HG03432 (cell line): ENCODE results near the gene C10orf53.
"Not testable (repeated sequence)": the region's sequence is repeated elsewhere in the genome, so short reads cannot be mapped to it uniquely, and the experiment has no call there.

ENCODE experiments used
- ATAC-seq: cut with Tn5 transposase; IDR thresholded peaks from one replicate; pipeline ENCODE4 v1.9.1; 2021; ENCODE audit warnings: mild to moderate bottlenecking, moderate library complexity; ENCODE audit not compliant: unreplicated experiment

The C10orf53 gene

DNA sequence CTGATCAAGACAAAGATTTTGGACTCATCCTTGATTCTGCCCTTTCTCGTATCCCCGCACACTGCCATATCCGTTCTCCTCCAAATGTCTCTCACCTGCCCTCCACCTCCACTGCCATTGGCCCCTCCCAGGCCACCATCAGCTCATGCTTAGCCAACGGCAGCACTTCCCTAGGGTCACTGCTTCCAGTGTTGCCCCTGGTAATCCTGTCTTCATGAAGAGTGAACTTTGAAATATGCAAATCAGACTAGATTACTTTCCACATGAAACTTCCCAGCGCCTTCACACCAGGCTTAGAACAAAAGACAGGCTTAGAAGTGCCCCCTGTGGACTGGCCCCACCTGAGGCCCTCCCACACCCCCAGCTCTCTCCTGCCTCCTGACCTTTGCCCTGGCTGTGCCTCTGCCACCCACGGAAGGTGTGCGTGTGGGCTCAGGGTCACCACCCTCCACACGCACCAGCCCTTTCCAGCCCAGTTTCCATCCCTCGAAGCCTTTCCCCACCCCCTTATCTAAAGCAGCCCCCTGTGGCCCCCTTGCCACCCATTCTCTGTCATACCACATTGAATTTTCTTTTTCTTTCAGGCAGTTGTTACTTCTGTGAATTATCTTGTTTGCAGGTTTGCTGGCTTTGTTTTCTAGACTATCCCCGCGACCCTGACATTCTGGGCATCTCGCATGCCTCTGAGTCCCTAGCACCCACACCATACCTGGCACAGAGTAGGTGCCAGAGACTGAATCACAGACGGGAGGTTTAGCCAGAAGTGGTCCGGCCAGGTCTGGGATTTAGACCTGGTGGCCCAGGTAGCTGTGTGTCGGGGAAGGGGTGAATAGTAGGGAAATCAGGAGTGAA is 26.8 kb upstream of the C10orf53 start:
- ATAC-seq: no peak

- no peak for ATAC-seq
Observed at GRCh38 chr10:49653273-49653929, 26.1 kb upstream of the C10orf53 start.

DNA sequence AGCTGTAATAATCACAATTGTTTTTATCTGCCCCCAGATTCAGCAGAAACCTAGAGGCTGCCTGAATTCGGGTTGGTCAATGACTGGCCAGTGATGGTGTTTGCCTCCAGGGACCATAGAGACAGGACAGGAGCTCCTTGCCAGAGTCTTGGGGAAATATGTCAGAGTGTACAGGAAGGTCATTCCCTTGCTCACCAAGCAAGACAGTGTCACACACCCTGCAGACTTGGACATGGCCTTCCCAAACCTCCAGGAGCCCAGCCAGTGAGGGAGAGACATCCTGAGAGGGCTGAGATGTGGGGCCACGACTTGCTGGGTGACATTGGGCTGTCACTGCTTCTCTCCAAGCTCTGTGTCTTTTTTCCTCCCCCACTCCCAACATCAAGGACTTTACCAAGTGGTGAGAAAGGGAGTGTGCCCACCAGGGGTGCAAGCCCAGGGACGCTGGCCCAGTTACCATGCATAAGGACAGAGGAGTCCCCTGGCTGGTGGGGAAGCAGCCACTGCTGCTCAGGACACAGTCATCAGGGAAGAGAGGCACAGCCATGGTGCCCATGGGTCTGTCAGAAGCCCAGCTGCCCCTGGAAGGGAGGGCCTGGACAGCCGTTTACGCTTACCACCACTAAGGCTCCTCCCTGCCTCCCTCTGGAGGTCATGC is 25.3 kb upstream of the C10orf53 start:
- ATAC-seq: no peak

DNA sequence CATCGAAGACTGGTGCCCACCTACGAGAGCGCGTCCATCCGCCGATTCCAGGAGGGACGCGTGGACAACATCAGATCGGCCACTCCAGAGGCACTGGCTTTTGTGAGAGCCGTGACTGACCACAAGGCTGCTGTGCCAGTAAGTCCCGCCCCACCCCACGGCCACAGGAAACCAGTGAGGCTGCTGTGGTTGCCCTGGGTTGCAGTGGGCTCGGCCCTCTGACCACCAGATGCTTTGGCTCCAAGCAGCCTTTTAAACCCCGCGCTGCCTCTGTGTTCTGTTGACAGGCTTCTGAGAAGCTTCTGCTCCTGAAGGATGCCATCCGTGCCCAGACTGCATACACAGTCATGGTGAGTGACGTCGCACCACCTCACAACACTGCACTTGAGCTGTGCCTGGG is 24.4 kb upstream of the C10orf53 start:
- ATAC-seq: no peak

DNA sequence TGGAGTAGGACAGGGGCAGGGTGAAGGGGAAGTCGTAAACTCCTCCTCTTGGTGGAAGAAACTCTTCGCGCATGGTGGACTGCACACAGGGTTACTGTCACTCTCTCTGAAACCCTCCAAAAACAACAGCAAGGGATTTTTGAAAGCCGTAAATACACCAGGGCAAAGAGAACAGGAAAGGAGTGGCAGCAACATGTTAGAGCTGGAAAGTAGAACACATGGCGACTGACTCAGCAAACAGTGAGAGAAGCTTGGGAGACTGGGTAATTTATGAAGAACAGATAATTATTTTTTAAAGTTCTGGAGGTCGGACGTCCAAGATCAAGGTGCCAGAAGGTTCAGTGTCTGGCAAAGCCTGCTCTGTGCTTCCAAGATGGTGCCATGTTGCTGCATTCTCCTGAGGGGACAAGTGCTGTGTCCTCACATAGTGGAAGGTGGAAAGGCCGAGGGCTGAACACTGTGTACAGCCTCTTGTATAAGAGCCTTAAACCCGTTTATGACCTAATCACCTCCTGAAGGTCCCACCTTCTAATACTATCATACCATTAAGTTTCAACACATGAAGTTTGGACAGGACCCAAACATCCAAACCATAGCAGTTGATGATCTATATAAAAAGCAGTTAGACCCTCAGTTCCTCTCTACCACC is 22.5 kb upstream of the C10orf53 start:
- ATAC-seq: no peak

- ATAC-seq: no peak
Observed at GRCh38 chr10:49657606-49658005, 21.8 kb upstream of the C10orf53 start.

GRCh38 chr10:49661140-49661856 is 18.2 kb upstream of the C10orf53 start:
- no peak for ATAC-seq

- ATAC-seq: no peak
Observed at GRCh38 chr10:49662169-49662830, 17.2 kb upstream of the C10orf53 start.

GRCh38 chr10:49663596-49663995 is 15.9 kb upstream of the C10orf53 start:
- no peak for ATAC-seq

DNA sequence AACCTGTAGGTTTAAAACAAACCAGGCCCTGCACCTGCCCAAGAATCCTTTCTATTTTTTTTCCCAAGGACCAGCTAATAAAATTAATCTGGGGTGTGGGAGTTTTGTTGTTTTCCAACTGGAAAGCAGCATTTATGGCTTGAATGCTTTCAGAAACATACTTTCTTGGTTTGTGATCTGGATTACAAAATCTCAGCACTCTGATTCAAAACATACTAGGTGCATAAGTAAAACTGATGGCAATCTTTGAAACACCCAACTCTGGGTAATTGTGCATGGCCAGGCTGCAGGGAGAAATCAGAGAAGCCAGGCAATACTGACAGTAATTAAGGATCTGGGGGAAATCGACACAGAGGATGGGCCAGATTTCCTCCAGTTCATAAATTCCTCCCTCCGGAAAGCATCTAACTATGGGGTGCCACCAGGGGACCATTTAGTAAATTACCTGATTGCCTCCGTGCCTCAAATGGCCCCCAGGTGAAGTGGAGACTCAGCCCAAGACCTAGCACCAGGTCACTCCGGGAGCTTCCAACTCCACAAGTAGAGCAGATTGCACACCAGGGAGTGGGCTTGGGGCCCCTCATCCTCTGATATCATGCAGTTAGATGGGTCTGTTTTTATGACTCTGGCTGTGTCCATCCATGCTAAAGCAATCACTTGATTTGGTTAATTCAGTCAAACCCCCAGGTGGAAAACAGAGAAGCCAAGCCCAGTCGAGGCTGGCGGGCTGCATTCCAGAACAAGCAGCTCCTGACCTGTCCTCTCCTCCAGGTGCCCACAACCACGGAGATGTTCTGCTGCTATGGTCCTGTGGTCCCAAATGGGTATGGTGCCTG is 15.2 kb upstream of the C10orf53 start:
- ATAC-seq: no peak

- ATAC-seq: no peak
Observed at GRCh38 chr10:49664842-49665355, 14.6 kb upstream of the C10orf53 start.

DNA sequence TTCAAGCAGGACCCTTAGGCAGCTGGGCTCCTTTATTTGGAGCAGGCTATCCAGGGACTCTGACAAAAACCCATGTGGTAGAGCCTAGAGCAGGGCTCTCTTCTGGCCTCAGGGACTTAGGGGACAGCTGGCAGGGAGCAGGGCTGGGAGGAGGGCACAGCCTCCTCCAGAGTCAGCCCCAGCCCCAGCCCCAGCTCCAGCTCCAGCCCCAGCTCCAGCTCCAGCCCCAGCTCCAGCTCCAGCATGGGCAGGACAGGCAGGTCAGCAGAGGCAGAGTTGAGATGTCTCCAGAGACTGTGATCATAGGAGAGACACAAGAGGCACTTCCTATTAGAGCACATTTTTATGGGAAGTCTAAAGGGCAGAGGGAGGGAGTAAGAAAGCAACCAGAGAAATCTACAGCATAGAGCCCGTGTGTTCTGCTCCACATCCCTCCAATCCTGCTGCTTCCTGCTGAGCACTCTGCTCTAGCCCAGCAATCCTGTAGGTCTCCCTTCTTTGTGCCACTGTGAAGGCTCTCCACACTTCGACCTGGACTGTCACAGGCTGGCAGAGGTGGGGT is 13.3 kb upstream of the C10orf53 start:
- ATAC-seq: no peak

GRCh38 chr10:49666685-49667084 is 12.8 kb upstream of the C10orf53 start:
- no peak for ATAC-seq

DNA sequence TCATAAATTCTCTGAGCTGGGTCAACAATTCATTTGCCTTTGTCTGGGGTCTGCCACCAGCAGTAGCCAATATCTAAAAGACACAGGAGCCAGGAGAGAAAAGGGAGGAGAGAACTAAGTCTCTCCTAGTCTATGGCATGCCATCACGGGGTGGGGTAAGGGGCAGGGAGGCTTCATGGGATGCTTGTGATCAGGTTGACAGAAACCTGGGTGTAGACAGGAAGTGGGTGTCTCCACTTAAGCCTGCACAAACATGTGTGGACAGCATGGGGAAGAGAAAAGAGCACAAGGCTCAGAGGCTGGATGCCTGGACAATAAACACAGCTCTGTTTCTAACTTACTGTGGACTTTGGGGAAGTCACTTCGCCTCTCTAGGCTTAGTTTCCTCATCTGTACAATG is 11.5 kb upstream of the C10orf53 start:
- no peak for ATAC-seq

DNA sequence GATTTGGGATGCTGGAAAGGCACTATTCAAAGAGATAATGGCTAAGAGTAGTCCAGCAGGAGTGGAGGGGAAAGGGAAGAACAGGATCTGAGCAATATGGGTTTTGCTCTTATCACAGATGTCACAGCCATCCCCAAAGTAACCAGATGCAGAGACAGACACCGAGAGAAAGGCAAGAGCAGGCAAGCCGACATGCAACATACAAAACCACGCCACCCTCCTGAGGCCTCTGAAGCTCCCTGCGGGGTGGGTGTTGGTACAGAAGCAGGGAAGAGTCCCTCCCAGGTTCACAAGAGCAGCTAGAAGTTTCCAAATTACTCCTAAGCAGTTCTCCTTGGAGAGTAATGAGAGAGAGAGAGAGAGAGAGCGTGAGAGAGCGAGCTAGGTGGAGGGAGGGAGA is 10.8 kb upstream of the C10orf53 start:
- no peak for ATAC-seq

GRCh38 chr10:49678827-49679479 is 498 bp upstream of the C10orf53 start:
- ATAC-seq: no peak

DNA sequence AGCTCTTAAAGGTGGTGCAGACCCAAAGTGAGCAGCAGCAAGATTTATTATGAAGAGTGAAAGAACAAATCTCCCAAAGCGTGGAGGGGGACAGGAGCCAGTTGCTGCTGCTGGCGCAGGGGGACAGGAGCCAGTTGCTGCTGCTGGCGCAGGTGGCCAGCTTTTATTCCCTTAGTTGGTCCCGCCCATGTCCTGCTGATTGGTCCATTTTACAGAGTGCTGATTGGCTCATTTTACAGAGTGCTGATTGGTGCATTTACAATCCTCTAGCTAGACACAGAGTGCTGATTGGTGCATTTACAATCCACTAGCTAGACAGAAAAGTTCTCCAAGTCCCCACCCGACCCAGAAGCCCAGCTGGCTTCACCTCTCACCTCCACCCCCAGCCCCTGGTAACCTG is 3.0 kb downstream of the C10orf53 start:
- not testable (repeated sequence) for ATAC-seq

GRCh38 chr10:49682879-49683278 is 3.4 kb downstream of the C10orf53 start:
- no peak for ATAC-seq
